ENCODE data around the gene RAB10. TPM values are rescaled to one million over a fixed set of nuclear protein-coding genes. Genes with fewer than 3 reads are reported as not detected.

The RAB10 gene
- total RNA-seq, 1 experiment from 2014 or later, result 167 TPM

DNA sequence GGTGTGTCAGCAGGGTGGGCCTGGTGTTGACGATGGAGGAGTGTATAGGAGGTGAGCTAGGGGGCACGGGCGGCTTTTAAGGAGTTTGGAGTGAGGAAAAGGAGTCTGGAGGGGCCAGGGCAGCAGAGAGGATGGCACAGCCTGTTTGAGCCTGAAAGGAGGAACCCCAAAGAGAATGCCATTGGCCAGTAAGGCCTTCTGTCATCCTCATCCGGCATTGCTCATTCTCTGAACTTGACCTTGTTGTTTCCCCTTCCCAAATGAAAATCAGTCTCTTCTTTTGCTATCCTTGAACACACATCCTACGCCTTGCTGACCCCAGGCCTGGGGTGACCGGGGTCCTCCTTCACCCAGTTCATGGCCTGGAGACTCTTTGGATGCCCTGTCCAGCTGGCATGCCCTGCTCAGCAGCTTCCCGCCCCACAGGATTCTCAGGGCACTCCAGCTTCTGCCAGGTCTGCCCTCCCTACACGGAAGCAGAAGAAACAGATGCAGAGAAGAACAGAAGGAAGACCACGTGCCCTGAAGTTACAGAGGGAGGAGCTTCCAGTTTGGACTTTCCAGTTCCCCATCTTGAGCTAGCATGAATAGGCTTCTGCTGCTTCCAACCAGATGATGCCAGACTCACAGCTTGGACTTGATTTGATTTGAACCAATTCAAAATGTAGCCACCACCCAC, 31.1 kb upstream of the RAB10 start:
- no TSS peak for BruUV-seq (replicated peaks)
- intact Hi-C loops (cut with micrococcal nuclease), result no loop called here
- Histone ChIP-seq H3K9ac (ENCODE audit: low read length) (no peak overlapping the region), H3K27me3 (ENCODE audit: insufficient read depth, low read length) (no peaks in the 10 kb centered on the region), H3K4me1 (ENCODE audit: control insufficient read depth in 1 of 2, insufficient read depth in 2 of 2, low read length in 2 of 2) (peaks cover 20 to 50% of the 10 kb centered on the region in 2 experiments), H3K27ac (ENCODE audit: low read depth, low read length) (no peak overlapping the region), H3K36me3 (ENCODE audit: control insufficient read depth in 1 of 2, insufficient read depth in 2 of 2, low read length in 2 of 2) (no peaks in the 10 kb centered on the region), H3K4me3 (replicated peaks in 1 of 2; ENCODE audit: low read depth in 1 of 2, low read length in 2 of 2) (no peak overlapping the region), H3K9me3 (ENCODE audit: control insufficient read depth in 1 of 2, insufficient read depth in 1 of 2, low read depth in 1 of 2, low read length in 2 of 2) (no peaks in the 10 kb centered on the region), H4K20me1 (ENCODE audit: insufficient read depth) (no peaks in the 10 kb centered on the region), H3K4me2 (ENCODE audit: low read length) (no peak overlapping the region), H2AFZ (ENCODE audit: low read depth, low read length, poor library complexity, severe bottlenecking) (no peak overlapping the region), H3K79me2 (ENCODE audit: insufficient read depth, low read length) (no peaks in the 10 kb centered on the region), H3K9me2 (ENCODE audit: insufficient read depth) (no peaks in the 10 kb centered on the region)
- no peak for ATAC-seq
- ChIA-PET RAD21 (ENCODE audit: low non-redundant PET in 1 of 2, low total read pairs in 2 of 2, uncharacterized antibody in 2 of 2, unreplicated experiment in 2 of 2) (interaction anchor here in 1 of 2 experiments (0.7 kb wide), 1 partner anchor 9 kb away, joined by 4 read pairs; no protein-coding TSS in a partner anchor), POLR2A (no interaction called here), CTCF (interaction anchor here (1.0 kb wide), 2 partner anchors 11 to 85 kb away, joined by 3 read pairs; no protein-coding TSS in a partner anchor)
- no peak for DNase-seq (ENCODE audit: low read depth, low spot score)
- TF ChIP-seq TCF7L2 (IDR thresholded peaks at IDR 0.05; ENCODE audit: borderline replicate concordance, extremely low read depth, insufficient read depth, insufficient read length), result no peak
- TF ChIP-seq, protein P1, sequence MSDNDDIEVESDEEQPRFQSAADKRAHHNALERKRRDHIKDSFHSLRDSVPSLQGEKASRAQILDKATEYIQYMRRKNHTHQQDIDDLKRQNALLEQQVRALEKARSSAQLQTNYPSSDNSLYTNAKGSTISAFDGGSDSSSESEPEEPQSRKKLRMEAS (IDR thresholded peaks at IDR 0.05), result no peak
- no peak for TF ChIP-seq EZH2phosphoT487 (IDR thresholded peaks at IDR 0.05; ENCODE audit: borderline replicate concordance)
- no peak for TF ChIP-seq FOSL1 (IDR thresholded peaks at IDR 0.05; ENCODE audit: low read depth)
- TF ChIP-seq, protein P2, sequence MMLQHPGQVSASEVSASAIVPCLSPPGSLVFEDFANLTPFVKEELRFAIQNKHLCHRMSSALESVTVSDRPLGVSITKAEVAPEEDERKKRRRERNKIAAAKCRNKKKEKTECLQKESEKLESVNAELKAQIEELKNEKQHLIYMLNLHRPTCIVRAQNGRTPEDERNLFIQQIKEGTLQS (IDR thresholded peaks at IDR 0.05), result no peak
- TF ChIP-seq ZNF274 (IDR thresholded peaks at IDR 0.05; ENCODE audit: low read depth, low read length), result no peak
- no peak for TF ChIP-seq YY1 (IDR thresholded peaks at IDR 0.05; ENCODE audit: extremely low read depth, insufficient replicate concordance, low read depth, low read length)
- TF ChIP-seq SRF (IDR thresholded peaks at IDR 0.05; ENCODE audit: low read depth), result no peak
- no peak for TF ChIP-seq ELF1 (IDR thresholded peaks at IDR 0.05; ENCODE audit: borderline replicate concordance, low read depth)
- TF ChIP-seq, protein P3, sequence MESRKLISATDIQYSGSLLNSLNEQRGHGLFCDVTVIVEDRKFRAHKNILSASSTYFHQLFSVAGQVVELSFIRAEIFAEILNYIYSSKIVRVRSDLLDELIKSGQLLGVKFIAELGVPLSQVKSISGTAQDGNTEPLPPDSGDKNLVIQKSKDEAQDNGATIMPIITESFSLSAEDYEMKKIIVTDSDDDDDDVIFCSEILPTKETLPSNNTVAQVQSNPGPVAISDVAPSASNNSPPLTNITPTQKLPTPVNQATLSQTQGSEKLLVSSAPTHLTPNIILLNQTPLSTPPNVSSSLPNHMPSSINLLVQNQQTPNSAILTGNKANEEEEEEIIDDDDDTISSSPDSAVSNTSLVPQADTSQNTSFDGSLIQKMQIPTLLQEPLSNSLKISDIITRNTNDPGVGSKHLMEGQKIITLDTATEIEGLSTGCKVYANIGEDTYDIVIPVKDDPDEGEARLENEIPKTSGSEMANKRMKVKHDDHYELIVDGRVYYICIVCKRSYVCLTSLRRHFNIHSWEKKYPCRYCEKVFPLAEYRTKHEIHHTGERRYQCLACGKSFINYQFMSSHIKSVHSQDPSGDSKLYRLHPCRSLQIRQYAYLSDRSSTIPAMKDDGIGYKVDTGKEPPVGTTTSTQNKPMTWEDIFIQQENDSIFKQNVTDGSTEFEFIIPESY (IDR thresholded peaks at IDR 0.05; ENCODE audit: extremely low read depth, insufficient replicate concordance, low read length), result no peak
- no peak for TF ChIP-seq SP1 (IDR thresholded peaks at IDR 0.05; ENCODE audit: low read depth)
- TF ChIP-seq JUND (IDR thresholded peaks at IDR 0.05), result no peak

Measured in HCT116 (cell line).